GM12891 (cell line): Measurements from ENCODE around the gene BCL10.

ENCODE experiments used
- PAX5 ChIP-seq: IDR thresholded peaks from 2 replicates; pipeline ENCODE4 v1.6.1; 2011; ENCODE audit warnings: low read length, moderate library complexity, mild to moderate bottlenecking; ENCODE audit not compliant: insufficient read depth, severe bottlenecking
- POLR2A ChIP-seq: IDR thresholded peaks from 2 replicates; pipeline ENCODE4 v1.6.1; 2011; ENCODE audit warnings: low read depth, low read length, control low read depth
- POLR2AphosphoS5 ChIP-seq: IDR thresholded peaks from 2 replicates; pipeline ENCODE4 v1.6.1; 2011; ENCODE audit warnings: low read depth, low read length, control low read depth

- TF ChIP-seq POLR2A: no peak
- TF ChIP-seq POLR2AphosphoS5: no peak
- no peak for TF ChIP-seq PAX5
These were observed 56.4 kb downstream of the BCL10 start for GRCh38 chr1:85219853-85220610.
